Measurements from ENCODE around the gene BZW2.
A peak's percentile ranks its signal among the peaks of the same experiment; 100 is the strongest.

Gene BZW2

DNA sequence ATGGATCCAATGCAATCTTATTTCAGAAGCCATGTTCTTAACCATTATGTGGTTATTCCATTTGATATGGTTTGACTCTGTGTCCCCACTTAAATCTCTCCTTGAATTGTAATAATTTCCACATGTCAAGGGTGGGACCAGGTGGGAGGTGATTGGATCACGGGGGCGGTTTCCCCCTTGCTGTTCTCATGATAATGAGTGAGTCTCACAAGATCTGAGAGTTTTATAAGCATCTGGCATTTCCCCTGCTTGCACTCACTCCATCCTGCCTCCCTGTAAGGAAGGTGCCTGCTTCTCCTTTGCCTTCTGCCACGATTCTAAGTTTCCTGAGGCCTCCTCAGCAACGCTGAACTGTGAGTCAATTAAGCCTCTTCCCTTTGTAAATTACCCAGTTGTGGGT lies 75.6 kb downstream of the BZW2 start:
- Mint-ChIP-seq H3K9me3 (no peaks in the 10 kb centered on the region), H3K36me3 (ENCODE audit: low read depth) (no peaks in the 10 kb centered on the region), H3K4me3 (no peak overlapping the region), H3K4me1 (peaks cover 8% of the 10 kb centered on the region), H3K27ac (peak overlapping the region; percentile 95), H3K27me3 (ENCODE audit: low read depth, poor library complexity) (no peaks in the 10 kb centered on the region)
- TF ChIP-seq, protein P1, sequence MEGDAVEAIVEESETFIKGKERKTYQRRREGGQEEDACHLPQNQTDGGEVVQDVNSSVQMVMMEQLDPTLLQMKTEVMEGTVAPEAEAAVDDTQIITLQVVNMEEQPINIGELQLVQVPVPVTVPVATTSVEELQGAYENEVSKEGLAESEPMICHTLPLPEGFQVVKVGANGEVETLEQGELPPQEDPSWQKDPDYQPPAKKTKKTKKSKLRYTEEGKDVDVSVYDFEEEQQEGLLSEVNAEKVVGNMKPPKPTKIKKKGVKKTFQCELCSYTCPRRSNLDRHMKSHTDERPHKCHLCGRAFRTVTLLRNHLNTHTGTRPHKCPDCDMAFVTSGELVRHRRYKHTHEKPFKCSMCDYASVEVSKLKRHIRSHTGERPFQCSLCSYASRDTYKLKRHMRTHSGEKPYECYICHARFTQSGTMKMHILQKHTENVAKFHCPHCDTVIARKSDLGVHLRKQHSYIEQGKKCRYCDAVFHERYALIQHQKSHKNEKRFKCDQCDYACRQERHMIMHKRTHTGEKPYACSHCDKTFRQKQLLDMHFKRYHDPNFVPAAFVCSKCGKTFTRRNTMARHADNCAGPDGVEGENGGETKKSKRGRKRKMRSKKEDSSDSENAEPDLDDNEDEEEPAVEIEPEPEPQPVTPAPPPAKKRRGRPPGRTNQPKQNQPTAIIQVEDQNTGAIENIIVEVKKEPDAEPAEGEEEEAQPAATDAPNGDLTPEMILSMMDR (IDR thresholded peaks at IDR 0.05) = no peak
- DNase-seq = no peak

DNA sequence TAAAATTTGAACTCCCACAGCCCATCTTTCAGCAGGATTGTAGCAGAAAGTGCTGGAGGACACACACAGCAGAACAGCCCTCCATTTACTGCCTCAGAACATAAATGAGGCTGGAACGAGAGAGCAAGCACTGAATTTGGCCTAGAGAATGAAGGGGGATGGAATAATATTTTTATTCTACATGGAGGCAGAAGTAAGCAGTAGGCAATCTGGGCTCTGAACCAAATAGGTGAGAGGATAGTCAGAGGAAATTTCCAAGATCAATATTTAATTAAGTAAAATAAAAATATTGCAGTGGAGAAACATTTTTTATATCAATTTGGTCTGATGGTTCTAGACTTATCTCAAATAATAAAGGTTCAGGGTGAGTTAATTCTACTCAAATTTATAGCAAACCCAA lies 78.4 kb downstream of the BZW2 start:
- Mint-ChIP-seq H3K36me3 (ENCODE audit: low read depth) (no peaks in the 10 kb centered on the region), H3K4me3 (no peak overlapping the region), H3K4me1 (peaks cover 6% of the 10 kb centered on the region), H3K9me3 (no peaks in the 10 kb centered on the region), H3K27me3 (ENCODE audit: low read depth, poor library complexity) (no peaks in the 10 kb centered on the region), H3K27ac (no peak overlapping the region)
- TF ChIP-seq, protein P1 (IDR thresholded peaks at IDR 0.05) = no peak
- DNase-seq = no peak

DNA sequence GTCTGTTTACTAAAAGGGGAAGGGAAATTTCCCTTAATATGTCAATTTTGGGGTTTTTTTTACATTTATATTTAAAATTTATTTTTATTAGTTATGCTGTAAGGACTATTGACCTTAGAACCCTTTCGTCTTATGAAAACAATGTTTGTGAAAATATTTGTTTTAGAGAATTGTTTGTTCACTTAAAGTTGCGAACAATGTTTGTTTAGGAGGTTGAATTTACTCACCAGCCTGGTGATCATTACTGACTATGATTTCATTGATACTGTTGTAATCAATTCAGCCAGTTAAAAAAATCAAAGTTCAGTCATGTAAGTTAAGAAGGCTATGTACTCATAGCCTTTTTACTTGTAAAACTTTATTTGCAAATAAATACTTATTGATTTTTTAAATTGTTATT lies 80.2 kb downstream of the BZW2 start:
- Mint-ChIP-seq H3K9me3 (no peaks in the 10 kb centered on the region), H3K4me3 (no peak overlapping the region), H3K27ac (no peak overlapping the region), H3K27me3 (ENCODE audit: low read depth, poor library complexity) (no peaks in the 10 kb centered on the region), H3K36me3 (ENCODE audit: low read depth) (no peaks in the 10 kb centered on the region), H3K4me1 (no peaks in the 10 kb centered on the region)
- DNase-seq = no peak
- TF ChIP-seq, protein P1 (IDR thresholded peaks at IDR 0.05) = no peak

DNA sequence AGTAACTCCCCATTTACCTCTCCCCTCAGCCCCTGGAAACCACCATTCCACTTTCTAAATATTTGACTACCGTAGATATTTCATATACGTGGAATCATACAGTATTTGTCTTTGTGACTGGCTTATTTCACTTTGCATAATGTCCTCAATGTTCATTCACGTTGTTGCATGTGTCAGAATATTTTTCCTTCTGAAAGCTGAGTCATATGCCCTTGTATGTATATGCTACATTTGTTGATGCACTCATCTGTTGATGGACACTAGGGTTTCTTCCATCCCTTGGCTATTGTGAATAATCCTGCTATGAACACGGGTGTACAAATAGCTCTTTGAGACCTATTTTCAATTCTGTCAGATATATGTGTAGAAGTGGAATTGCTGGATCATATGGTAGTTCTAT lies 81.8 kb downstream of the BZW2 start:
- Mint-ChIP-seq H3K4me3 (no peak overlapping the region), H3K36me3 (ENCODE audit: low read depth) (no peaks in the 10 kb centered on the region), H3K27ac (no peak overlapping the region), H3K27me3 (ENCODE audit: low read depth, poor library complexity) (no peaks in the 10 kb centered on the region), H3K9me3 (no peaks in the 10 kb centered on the region), H3K4me1 (no peaks in the 10 kb centered on the region)
- DNase-seq = no peak
- TF ChIP-seq, protein P1 (IDR thresholded peaks at IDR 0.05) = no peak

DNA sequence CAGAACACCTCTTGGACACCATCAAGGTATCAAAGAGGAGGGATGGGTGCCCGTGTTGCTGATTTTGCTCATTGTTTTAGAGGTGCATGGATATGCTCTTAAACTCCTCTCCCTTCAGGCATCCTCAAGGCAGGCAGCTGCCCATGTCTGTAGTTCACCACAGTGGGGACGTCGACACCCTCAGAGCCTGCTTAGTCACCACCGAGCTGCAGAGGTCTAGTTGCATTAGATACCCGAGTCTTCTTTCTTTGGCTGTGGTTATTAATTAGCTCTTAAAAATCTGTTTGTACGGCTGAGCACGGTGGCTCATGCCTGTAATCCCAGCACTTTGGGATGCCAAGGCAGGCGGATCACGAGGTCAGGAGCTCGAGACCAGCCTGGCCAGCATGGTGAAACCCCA lies 82.8 kb downstream of the BZW2 start:
- H3K4me1 Mint-ChIP-seq = peaks cover 1% of the 10 kb centered on the region
- H3K27me3 Mint-ChIP-seq (ENCODE audit: low read depth, poor library complexity) = no peaks in the 10 kb centered on the region
- no peak overlapping the region for H3K4me3 Mint-ChIP-seq

DNA sequence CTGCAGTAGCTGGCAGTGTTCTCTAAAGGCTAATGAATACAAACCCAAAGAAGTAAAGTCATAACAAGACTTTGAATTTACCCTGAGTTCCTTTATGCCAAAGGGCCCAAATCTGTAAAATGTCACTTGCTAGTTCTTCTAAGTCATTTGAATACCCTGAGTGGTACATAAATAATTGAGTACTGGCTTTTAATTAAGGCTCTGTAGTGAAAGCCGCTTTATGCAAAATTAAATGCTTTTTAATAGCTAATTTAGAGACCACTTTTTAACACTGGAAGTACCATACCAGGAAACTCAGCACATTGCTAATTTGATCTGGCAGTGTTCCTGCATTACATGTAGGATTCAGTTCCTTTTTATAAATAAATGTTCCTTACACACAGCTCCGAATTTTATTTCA lies 83.6 kb downstream of the BZW2 start:
- no peak overlapping the region for H3K4me3 Mint-ChIP-seq
- no peak overlapping the region for H3K27ac Mint-ChIP-seq
- H3K36me3 Mint-ChIP-seq (ENCODE audit: low read depth) = no peaks in the 10 kb centered on the region
- no peaks in the 10 kb centered on the region for H3K27me3 Mint-ChIP-seq (ENCODE audit: low read depth, poor library complexity)
- DNase-seq = no peak
- TF ChIP-seq, protein P1 (IDR thresholded peaks at IDR 0.05) = no peak
- peaks cover 8% of the 10 kb centered on the region for H3K4me1 Mint-ChIP-seq
- no peaks in the 10 kb centered on the region for H3K9me3 Mint-ChIP-seq

More for the DNA sequence above, 82.8 kb downstream of the BZW2 start:
- H3K9me3 Mint-ChIP-seq = no peaks in the 10 kb centered on the region
- H3K27ac Mint-ChIP-seq = no peak overlapping the region
- DNase-seq = no peak
- TF ChIP-seq, protein P1 (IDR thresholded peaks at IDR 0.05) = no peak
- no peaks in the 10 kb centered on the region for H3K36me3 Mint-ChIP-seq (ENCODE audit: low read depth)
